GM18870 (cell line): Measurements from ENCODE around the gene KCTD15.

Source experiments
- ATAC-seq: cut with Tn5 transposase; IDR thresholded peaks from one replicate; pipeline ENCODE4 v1.9.1; 2021; ENCODE audit warnings: moderate library complexity; ENCODE audit not compliant: unreplicated experiment

Gene KCTD15

GRCh38 chr19:33796164-33796875 lies at the start of gene KCTD15:
TSS of gene KCTD15 (plus strand) at chr19:33796870. CDS start at chr19:33800455, 3,585 bp downstream.
- no peak for ATAC-seq

GRCh38 chr19:33747273-33747672 lies 49.4 kb upstream of the KCTD15 start:
- no peak for ATAC-seq

- ATAC-seq = no peak
These were observed 48.4 kb upstream of the KCTD15 start for GRCh38 chr19:33748231-33748630.

- ATAC-seq = no peak
These were observed 47.7 kb upstream of the KCTD15 start for GRCh38 chr19:33749016-33749415.

GRCh38 chr19:33749619-33750175 lies 47.0 kb upstream of the KCTD15 start:
- ATAC-seq = no peak

GRCh38 chr19:33750587-33751435 lies 45.9 kb upstream of the KCTD15 start:
- ATAC-seq = no peak

GRCh38 chr19:33751436-33751770 lies 45.3 kb upstream of the KCTD15 start:
- no peak for ATAC-seq

- ATAC-seq = no peak
These were observed 44.5 kb upstream of the KCTD15 start for GRCh38 chr19:33752018-33752800.

GRCh38 chr19:33752945-33753344 lies 43.7 kb upstream of the KCTD15 start:
- no peak for ATAC-seq

- ATAC-seq = no peak
These were observed 42.3 kb upstream of the KCTD15 start for GRCh38 chr19:33754361-33754760.

- ATAC-seq = no peak
These were observed 41.3 kb upstream of the KCTD15 start for GRCh38 chr19:33755099-33756035.

GRCh38 chr19:33756177-33756576 lies 40.5 kb upstream of the KCTD15 start:
- no peak for ATAC-seq

- no peak for ATAC-seq
These were observed 38.1 kb upstream of the KCTD15 start for GRCh38 chr19:33758541-33759013.

GRCh38 chr19:33759356-33759755 lies 37.3 kb upstream of the KCTD15 start:
- ATAC-seq = no peak

GRCh38 chr19:33763633-33764371 lies 32.9 kb upstream of the KCTD15 start:
- no peak for ATAC-seq

GRCh38 chr19:33766623-33767022 lies 30.0 kb upstream of the KCTD15 start:
- no peak for ATAC-seq

GRCh38 chr19:33767898-33768413 lies 28.7 kb upstream of the KCTD15 start:
- no peak for ATAC-seq

GRCh38 chr19:33769208-33769607 lies 27.5 kb upstream of the KCTD15 start:
- ATAC-seq = no peak

GRCh38 chr19:33770107-33770506 lies 26.6 kb upstream of the KCTD15 start:
- no peak for ATAC-seq
